ENCODE results near the gene PLCB4. TPM values are rescaled to one million over a fixed set of nuclear protein-coding genes. Genes with fewer than 3 reads are reported as not detected.
A peak's percentile ranks its signal among the peaks of the same experiment; 100 is the strongest.

The PLCB4 gene
- polyA plus RNA-seq, 3 donors, result 11.6 to 15.1 (median 14.9) TPM

DNA sequence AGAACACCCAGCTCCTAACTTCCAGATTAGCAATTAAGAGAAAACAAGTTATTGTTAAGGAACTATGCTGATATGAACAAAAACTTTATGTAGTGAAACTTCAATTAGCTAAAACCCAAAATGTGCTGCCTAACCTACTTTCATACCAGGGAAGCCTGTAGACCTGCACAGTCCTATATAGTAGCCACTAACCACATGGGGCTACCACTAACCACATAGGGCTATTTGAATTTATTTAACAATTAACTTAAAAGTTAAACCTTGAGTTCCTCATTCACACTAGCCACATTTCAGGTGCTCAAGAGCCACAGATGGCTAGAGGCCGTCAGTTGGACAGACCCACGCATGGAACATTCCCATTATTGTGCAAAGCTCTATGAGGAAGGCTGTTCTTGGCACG lies 373.1 kb downstream of the PLCB4 start:
- no peak for DNase-seq

DNA sequence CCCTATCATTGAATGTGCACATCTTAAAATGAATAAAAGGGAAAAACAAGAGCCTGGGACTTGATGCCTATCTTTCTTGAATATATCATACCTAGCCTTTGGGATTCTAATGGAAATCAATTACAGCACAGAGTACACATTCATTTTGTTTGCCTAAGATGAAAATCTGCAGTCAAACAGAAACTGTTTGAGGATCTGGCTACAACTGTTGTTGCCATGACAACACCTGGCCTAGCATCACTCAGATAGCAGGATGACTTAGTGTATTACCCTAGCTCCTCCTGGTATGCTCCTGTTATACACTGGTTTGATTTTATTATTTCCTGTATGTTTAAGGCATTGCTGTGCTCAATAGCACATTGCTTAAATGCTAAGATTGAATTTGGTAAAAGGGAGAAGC lies 374.0 kb downstream of the PLCB4 start:
- no peak for DNase-seq

DNA sequence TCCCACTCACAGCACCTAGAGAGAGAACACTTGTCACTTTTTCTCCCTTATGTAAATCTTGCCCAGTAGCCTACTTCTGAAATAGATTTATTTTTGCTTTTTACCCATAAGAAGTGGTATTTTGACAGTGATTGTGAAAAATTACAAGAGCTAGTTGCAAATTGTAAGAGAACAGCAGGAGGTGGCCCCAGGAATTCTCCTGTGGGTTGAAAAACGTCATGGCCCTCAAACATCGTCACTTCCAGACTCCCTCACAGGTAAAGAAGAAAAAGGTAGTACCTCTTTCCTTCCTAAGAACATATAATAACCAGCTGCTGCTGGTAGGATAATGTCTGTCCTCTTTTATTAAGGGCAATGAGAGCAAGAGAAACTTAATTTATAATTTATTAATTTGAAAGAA lies 376.0 kb downstream of the PLCB4 start:
- DNase-seq, result no peak

DNA sequence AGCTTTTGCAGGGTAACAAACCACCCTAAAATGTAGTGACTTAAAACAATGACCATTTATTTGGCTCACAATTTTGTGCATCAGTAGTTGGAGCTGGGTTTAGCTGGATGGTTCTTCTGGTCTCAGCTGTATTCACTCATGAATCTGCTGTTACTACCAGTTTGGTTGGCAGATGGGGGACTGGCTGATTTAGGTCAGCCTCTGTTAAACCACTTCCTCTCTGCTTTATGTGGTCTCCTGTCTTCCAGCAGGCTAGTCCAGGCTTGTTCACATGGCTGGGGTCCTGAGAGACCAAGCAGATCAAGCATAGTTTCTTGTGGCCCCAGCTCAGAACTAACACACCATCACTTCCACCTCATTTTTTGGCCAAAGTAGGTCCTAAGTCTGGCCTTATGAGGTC lies 378.3 kb downstream of the PLCB4 start:
- DNase-seq, result no peak

DNA sequence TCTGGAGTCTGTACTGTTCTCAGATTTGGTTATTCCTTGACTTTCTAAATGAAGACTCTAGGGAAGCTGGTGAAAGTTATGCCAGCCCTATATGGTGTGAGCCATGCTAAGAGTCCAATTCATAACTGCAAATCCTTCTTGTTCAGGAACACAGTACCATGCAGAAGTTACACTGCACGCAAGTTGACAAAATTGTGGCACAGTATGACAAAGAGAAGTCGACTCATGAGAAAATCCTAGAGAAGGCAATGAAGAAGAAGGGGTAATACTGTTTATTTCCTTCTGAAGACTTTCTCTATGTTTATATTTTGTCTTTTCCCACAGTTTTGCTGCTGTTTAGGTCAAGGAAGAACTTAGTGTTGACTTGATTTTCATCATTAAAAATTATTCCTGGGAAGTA lies 384.3 kb downstream of the PLCB4 start:
- no peak for DNase-seq

DNA sequence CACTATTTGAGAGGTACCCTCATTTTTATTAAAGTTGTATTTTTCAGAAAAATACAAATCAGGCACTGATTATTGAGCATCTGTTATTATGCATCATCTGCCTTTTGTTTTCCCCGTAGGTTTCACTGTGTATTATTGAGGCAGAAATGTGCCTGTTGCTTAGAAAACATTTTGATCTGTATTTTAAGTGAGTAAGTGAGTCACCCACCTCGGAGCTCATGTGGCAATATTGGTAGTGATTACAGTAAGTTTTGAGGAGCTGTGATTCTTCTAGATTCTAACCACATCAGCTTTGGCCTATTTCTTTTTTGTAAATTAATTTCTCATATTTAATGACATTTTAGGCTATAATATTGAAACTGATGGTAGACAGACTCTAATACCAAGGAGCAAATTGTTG lies 385.9 kb downstream of the PLCB4 start:
- no peak for DNase-seq

DNA sequence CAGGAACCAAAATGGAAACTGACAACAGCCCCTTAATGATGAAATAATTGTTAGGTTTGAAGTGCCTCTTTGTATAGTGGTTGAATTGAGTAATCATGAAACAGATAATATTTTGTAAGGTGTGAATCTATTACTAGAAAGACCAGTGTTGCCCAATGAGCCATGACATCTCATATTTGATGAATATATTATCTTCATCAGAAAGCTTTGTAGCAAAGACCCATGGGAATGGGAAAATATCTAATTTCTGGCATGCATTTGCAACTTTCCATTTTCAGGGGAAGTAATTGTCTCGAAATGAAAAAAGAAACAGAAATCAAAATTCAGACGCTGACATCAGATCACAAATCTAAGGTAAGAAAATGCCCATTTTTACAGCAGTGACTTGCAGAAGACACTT lies 388.2 kb downstream of the PLCB4 start:
- DNase-seq, result no peak

DNA sequence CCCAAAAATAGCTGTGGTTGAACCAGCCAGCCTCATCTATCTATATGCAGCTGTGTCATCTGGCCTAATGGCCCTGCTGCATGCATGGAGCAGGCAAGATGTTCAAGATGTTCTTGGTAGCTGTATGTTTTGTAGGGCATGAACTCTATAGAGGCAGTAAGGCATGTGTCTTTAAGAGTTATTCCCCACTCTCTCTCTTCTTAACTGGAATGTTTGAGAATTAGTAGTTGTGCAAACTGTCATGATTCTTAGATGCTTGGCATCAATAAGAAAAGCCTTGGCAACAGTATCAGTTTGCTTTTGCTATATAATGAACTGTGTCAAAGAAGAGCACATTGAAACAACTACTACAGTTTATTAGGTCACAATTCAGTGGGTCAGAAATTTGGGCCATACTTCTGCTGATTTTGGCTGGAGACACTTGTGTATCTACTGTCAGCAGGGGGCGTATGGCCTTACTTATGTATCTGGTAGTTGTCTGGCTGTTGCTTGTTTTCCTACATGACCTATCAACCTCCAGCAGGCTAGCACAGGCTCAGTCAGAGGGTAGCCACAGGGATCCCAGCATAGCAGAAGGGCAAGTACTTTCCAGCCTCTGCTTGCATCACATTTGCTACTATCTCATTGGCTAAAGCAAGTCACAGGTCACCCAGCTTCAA lies 389.4 kb downstream of the PLCB4 start:
- DNase-seq, result no peak

DNA sequence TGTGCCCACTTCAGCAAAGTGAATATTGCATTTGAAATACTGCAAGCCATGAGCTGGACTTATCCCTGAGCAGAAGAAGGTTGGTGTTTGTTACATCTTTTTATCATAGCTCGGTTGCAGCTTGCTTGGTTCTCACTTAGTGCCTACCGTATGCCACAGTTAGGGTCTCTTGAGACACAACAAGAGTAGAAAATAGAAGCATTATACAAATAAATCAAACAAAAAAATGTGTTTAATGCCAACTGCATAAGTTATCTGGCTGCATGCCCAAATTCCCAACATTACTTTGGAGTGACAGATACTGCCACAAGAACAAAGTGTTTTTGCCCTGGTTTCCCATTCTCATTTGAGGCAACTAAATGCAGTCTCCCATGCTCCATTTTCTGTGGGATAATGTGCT lies 391.6 kb downstream of the PLCB4 start:
- DNase-seq, result no peak

DNA sequence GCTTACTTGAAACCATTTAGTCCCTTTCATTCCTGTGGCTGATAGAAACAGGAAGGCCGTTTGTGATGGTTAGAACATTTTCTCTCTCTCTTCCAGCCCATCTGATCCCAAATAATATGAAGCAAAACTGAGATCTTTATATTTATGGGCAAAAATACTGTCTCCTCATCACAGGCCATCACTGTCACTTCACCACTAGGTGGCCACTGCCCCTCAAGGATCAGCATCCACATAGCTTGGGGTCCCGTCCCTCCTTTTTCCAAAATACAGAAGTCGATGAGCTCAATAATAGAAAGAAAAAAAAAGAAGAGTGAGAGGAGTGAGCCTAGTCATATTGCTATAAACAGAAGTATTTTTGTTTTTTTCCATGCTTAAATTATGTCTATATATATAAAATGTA lies 399.1 kb downstream of the PLCB4 start:
- no peak for DNase-seq

DNA sequence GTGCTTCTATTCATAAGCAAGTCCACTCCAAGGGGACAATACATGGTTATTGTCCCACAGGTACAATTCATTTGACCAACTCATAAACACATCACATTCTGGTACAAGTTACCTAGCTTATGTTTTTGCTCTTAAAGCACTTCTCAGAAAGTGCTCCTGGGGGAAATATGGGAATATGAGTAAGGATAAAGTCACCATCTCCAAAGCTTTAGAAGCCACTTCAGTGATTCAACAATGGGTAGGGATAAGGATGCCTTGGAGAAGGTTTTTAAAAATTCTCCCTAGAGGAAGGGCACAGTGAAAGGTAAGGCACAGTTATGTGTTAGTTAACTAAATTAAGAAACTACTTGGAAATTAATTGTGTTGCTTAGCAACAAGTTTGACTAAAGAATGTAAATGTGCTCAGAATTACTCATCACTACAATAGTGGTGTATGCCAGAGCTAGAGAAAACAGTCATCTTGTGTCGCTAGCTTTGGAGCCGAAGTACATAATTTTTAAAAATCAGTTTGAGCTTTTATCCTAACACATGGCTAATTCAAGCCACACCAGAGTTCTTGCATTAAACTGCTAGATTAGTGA lies 406.0 kb downstream of the PLCB4 start:
- no peak for DNase-seq

DNA sequence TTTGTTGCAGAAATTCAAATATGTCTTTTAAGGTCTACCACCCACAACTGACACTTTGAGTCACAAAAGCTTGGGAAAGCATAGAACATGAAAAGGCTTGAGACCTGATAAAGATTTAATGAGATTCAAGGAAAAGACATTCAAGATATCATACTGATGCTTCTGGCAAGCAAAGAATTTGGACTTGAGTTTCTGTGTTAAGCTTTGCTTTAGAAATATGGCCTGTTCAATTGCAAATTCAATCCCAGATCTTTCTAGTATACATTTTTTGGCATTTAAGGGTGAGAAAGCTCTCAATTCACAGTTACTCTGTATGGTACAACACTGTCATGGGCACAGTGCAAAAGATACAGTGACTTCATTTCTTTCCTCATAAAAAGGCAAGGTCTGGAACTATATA lies 406.6 kb downstream of the PLCB4 start:
- DNase-seq, result no peak

DNA sequence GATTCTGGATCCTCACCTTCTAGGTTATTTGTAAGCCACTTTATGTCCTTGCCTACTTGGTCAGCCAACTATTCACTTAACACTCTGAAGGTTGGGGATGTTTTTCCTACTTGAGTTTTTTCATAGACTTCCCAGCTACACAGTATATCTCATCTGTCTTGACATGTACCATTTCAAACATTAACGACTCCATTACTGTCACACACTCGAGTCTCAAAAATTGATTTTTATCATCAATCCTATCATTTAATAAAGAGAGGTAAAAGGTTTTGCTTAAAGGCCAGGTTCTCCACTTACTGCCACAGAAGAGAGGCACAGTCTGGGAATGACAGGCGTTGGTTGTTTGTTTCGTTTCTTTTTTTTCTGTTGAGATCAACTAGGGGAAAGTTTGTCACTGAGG lies 407.3 kb downstream of the PLCB4 start:
- DNase-seq, result no peak

DNA sequence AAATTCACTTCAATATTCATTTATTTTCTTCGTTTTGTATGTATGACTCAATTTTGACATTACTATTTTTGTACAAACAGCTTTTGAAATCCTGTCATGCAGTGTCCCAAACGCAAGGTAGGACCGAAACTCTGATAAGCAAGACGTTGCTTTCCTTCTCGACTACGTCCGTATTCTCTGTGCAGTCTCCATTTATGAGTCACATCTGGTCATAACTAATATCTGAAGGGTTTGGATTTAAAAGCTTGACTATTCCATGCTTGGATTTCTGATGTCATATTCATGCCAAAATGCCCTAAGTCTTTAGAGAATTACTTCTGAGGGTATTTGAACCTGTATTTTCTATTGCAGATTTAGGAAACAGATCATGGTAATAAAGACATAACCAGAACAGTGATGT lies 407.8 kb downstream of the PLCB4 start:
- no peak for DNase-seq

DNA sequence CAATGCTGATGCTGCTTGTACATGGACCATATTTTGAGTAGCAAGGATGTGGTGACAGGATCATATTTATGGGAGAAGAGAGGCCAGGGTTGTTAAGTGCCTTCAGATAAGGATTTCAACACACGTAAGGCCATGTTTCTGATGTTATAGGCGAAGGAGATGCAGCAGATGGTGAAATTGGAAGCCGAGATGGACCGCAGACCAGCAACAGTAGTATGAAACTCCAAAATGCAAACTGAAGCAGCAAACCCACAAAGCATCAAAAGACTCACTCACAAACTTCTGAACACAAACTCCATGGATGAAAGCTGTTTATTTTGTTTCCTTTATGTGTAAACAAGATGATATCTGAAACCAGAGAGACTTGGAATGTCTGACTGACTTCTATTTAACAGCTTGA lies 409.9 kb downstream of the PLCB4 start:
- DNase-seq, result no peak

DNA sequence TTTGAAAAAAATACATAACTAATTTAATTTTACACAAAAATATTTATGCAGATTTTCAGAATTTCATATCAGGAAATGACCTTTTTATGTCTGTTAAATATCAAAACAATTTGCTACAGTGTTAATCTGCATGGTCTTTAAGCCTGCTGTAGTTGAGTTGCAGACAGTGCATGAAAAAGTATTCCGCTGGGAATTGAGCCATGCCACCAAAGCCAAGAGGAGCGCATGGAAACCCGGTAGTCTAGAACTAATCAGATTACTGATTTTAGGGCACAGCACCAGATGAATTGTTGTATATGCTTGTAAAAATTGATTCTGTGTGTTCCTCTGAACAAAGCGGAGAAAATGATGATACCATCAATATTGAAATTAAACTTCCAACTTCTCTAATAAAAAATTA lies 411.2 kb downstream of the PLCB4 start:
- DNase-seq, result no peak

DNA sequence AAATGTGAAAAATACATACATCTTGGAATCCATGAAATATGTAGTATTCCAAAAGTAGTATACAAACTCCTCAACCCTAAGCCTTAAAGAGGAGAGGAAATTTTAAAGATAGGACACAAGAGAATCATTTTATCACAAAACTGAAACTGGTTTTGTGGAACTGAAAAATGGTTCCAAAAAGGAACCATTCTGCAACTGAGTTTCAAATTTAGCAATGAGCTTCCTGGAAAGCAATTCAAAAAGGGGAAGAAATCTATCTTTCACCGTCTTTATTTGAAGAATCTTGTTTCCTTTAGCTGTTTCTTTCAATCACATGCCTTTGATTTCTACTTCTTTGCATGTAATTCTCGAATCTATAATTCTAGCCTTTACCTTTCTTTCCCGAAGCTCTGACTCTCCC lies 413.3 kb downstream of the PLCB4 start:
- DNase-seq, result no peak

DNA sequence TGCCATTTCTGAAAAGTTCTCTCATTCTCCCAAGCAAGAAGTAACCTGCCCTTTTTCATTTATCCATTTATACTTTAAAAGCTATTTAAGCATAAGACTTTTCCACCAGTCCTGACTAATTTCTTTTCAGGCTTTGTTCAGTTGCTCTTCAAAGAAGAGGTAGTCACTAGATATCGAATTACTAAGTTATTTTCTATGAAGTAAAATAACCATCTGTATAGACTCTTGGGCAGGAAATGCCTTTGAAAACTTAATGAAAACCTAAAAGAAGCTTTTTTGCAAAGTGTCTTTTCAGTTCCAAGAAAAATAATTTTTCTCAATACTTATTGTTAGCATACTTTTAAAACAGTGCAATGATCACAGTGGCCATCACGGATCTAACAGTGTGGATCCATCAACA lies 414.2 kb downstream of the PLCB4 start:
- no peak for DNase-seq

DNA sequence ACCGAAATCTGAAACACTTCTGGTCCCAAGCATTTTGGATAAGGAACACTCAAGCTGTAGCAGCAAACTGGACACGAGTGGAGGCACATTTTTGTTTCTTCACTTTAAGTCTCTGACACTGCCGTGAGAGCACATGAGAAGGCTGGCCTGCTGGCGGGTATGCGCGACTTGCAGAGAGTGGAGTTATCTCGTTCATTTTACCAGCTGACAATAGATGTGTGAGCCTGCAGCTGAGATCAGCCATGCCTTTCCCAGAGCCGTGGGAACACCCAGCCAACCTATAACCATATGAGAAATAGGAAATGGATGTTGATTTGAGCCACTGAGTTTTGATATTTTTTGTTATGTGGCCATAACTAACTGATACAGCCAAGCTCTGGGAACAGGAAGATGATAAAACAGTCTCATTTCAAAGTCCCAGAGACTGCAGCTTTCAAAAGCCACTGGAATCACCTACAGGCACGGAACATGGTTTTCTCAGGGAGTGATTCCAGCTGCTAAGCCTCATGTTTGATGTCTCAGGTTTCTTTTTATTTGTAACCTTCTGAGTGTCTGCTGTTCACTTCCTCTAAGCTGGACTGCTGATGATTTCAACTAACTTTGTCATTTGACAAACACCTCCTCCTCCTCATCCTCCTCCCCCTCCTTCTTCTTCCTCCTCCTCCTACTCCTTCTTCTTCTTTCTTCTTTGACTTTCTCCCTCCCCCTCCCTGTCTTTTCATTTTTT lies 416.9 kb downstream of the PLCB4 start:
- peak; percentile 40 for DNase-seq

DNA sequence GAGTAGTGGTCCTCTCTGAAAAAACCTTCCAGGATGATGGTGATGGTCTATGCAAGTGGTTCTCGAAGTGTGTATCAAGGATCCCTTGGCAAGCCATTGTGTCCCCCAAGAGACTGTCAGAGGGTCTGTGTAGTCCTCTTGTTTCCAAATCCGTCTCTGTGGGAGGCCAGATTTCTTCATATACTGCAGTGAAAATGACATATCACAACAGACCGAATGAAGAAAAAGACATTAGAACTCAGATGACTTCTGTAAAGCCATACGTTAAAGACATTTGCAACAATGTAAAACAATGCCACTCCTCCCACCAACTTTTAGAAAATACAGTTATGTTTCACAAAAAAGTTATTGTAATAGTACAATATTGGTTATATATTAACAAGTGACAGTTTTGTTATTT lies 418.3 kb downstream of the PLCB4 start:
- DNase-seq, result no peak

DNA sequence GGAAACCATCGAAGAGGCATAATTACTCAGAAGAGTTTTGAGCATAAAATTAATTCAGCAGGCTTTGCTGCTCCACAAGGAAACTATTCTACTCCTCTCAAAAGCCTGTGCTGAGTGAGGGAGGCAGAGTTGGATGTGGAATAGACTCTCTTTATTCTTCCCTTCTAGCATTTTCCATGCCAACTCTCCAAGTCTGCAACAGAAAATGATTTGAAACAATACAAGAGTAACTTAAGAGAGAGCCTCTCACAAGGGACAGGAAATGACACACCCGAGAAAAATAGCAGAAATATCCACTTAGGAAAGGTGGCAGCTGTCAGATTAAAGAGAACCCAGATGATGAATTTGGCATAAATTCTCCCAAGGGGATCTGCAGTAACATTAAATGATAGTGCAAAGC lies 419.2 kb downstream of the PLCB4 start:
- no peak for DNase-seq

DNA sequence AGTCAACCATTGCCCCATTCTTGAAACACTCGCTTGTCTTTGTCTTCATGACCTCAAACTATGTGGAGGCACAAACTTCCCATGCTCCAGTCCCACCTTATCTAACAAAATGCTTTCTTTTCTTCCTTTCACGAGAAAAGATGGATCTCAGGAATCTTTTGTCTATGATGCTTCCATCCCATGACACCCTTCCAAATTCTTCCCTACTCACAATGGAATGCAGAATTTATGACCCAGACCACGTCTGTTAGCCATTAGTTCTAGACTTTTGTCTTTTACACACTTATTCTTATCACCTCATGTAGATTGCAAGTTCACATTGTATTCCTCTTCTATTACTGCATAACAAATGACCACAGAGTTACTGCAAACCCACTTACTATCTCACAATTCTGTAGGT lies 421.3 kb downstream of the PLCB4 start:
- DNase-seq, result no peak

DNA sequence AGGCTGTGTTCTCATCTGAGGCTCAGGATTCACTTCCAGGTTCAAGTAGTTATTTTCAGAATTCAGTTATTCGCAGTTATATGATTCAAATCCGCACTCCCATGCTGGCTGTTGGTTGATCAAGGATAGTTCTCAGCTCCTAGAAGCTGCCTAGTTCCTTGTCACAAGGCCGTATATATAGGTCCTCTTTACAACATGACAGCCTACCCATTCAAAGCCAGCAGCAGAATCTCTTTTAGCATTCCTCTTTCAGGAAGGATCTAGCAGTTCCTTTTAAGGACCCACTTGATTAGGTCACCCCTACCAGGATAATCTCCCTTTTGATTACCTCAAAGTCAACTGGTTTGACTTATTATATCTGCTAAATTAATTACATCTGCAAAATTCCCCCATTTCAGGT lies 421.7 kb downstream of the PLCB4 start:
- no peak for DNase-seq

DNA sequence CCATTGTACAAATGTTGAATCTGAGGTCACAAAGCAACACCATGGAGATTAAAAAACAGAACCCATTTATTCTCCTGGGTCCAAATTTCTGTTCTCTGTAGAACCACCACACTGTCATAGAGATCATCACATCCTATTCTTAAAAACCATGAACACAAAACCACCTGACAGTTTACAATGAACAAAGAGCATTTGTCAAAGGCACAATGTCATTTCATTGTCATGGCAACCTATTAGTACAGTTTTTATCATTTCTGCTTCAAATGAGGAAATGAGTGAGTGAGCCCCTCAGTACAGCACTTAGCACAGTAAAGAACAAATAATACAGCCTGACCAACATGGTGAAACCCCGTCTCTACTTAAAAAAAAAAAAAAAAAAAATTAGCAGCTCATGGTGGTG lies 422.4 kb downstream of the PLCB4 start:
- no peak for DNase-seq
